ENCODE measurements around the gene TMEM14C. TPM values are rescaled to one million over a fixed set of nuclear protein-coding genes. Genes with fewer than 3 reads are reported as not detected.

Gene TMEM14C
- polyA plus RNA-seq, 2 of the 4 experiments (the other 2 are of a cell fraction): 152 to 230 TPM

- WGBS (ENCODE audit: missing lambda C conversion rate): 3% methylated on average over 25 of the region's 52 CpGs
- Histone ChIP-seq H3K9me3 (no peaks in the 10 kb centered on the region), H3K4me3 (peak within 1 kb of the TSS; percentile 95), H3K4me1 (peaks cover 20% of the 10 kb centered on the region), H3K27ac (peak within 1 kb of the TSS; percentile 90 to 96), H3K4me2 (peak within 1 kb of the TSS; percentile 85)
- ChIA-PET CTCF (interaction anchor here (1.0 to 2.2 kb wide), 7 partner anchors 11 to 269 kb away, joined by 3 to 18 read pairs (median 4); no protein-coding TSS in a partner anchor), POLR2A (interaction anchor here (0.9 to 2.5 kb wide), 4 partner anchors 12 to 53 kb away, joined by 3 to 11 read pairs (median 5); partner anchors contain the start of genes C6orf52, PAK1IP1 and TMEM14C)
- peak; percentile 81 to 94 for DNase-seq (ENCODE audit: low read depth in 1 of 2, low spot score in 1 of 2)
- FAIRE-seq: no peak
- ATAC-seq: peak; percentile 95 to 98
- TF ChIP-seq GATA3 (IDR thresholded peaks at IDR 0.05; ENCODE audit: borderline replicate concordance): no peak
- TF ChIP-seq FOXS1 (CRISPR knock-in tag; IDR thresholded peaks at IDR 0.05): no peak
- TF ChIP-seq ATOH8 (CRISPR knock-in tag; IDR thresholded peaks at IDR 0.05; ENCODE audit: low read depth): no peak
- TF ChIP-seq MAZ (IDR thresholded peaks at IDR 0.05; ENCODE audit: borderline replicate concordance, low read depth, low read length): 0 out of 2 replicates have a peak, but pooled peaks have one; percentile 47
- no peak for TF ChIP-seq HDAC2 (IDR thresholded peaks at IDR 0.05)
- TF ChIP-seq ESRRA (IDR thresholded peaks at IDR 0.05; ENCODE audit: borderline replicate concordance, low read length): no peak
- no peak for TF ChIP-seq TP53 (CRISPR knock-in tag; IDR thresholded peaks at IDR 0.05)
- TF ChIP-seq, protein P1, sequence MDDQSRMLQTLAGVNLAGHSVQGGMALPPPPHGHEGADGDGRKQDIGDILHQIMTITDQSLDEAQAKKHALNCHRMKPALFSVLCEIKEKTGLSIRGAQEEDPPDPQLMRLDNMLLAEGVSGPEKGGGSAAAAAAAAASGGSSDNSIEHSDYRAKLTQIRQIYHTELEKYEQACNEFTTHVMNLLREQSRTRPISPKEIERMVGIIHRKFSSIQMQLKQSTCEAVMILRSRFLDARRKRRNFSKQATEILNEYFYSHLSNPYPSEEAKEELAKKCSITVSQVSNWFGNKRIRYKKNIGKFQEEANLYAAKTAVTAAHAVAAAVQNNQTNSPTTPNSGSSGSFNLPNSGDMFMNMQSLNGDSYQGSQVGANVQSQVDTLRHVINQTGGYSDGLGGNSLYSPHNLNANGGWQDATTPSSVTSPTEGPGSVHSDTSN (IDR thresholded peaks at IDR 0.05): no peak
- TF ChIP-seq, protein P2, sequence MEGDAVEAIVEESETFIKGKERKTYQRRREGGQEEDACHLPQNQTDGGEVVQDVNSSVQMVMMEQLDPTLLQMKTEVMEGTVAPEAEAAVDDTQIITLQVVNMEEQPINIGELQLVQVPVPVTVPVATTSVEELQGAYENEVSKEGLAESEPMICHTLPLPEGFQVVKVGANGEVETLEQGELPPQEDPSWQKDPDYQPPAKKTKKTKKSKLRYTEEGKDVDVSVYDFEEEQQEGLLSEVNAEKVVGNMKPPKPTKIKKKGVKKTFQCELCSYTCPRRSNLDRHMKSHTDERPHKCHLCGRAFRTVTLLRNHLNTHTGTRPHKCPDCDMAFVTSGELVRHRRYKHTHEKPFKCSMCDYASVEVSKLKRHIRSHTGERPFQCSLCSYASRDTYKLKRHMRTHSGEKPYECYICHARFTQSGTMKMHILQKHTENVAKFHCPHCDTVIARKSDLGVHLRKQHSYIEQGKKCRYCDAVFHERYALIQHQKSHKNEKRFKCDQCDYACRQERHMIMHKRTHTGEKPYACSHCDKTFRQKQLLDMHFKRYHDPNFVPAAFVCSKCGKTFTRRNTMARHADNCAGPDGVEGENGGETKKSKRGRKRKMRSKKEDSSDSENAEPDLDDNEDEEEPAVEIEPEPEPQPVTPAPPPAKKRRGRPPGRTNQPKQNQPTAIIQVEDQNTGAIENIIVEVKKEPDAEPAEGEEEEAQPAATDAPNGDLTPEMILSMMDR (IDR thresholded peaks at IDR 0.05): no peak
- no peak for TF ChIP-seq RARB (CRISPR knock-in tag; IDR thresholded peaks at IDR 0.05)
- no peak for TF ChIP-seq BHLHE40 (IDR thresholded peaks at IDR 0.05; ENCODE audit: low read depth, low read length)
- no peak for TF ChIP-seq RNF2 (IDR thresholded peaks at IDR 0.05; ENCODE audit: borderline replicate concordance, low read depth)
- TF ChIP-seq CEBPB (IDR thresholded peaks at IDR 0.05): no peak
- no peak for TF ChIP-seq KDM5A (IDR thresholded peaks at IDR 0.05)
- TF ChIP-seq EP300 (IDR thresholded peaks at IDR 0.05): no peak
- TF ChIP-seq REST (IDR thresholded peaks at IDR 0.05): no peak
- no peak for TF ChIP-seq EHMT2 (IDR thresholded peaks at IDR 0.05; ENCODE audit: low read depth)
- no peak for TF ChIP-seq HOXA7 (CRISPR knock-in tag; IDR thresholded peaks at IDR 0.05)
- TF ChIP-seq, protein P3, sequence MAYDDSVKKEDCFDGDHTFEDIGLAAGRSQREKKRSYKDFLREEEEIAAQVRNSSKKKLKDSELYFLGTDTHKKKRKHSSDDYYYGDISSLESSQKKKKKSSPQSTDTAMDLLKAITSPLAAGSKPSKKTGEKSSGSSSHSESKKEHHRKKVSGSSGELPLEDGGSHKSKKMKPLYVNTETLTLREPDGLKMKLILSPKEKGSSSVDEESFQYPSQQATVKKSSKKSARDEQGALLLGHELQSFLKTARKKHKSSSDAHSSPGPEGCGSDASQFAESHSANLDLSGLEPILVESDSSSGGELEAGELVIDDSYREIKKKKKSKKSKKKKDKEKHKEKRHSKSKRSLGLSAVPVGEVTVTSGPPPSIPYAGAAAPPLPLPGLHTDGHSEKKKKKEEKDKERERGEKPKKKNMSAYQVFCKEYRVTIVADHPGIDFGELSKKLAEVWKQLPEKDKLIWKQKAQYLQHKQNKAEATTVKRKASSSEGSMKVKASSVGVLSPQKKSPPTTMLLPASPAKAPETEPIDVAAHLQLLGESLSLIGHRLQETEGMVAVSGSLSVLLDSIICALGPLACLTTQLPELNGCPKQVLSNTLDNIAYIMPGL (CRISPR knock-in tag; IDR thresholded peaks at IDR 0.05; ENCODE audit: borderline replicate concordance): no peak
- TF ChIP-seq, protein P4, sequence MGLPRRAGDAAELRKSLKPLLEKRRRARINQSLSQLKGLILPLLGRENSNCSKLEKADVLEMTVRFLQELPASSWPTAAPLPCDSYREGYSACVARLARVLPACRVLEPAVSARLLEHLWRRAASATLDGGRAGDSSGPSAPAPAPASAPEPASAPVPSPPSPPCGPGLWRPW (IDR thresholded peaks at IDR 0.05): no peak
- no peak for TF ChIP-seq HEYL (CRISPR knock-in tag; IDR thresholded peaks at IDR 0.05)
- peak in 1 of 2 experiments; percentile 24; a peak in 1 of 5 replicates for TF ChIP-seq RAD21 (conservative IDR thresholded peaks at IDR 0.05 in 1 of 2, IDR thresholded peaks at IDR 0.05 in 1 of 2)
- no peak for TF ChIP-seq ZFP36 (IDR thresholded peaks at IDR 0.05; ENCODE audit: borderline replicate concordance, partially characterized antibody)
- no peak for TF ChIP-seq HOXB13 (CRISPR knock-in tag; IDR thresholded peaks at IDR 0.05; ENCODE audit: low read depth)
- no peak for TF ChIP-seq CHD4 (IDR thresholded peaks at IDR 0.05; ENCODE audit: borderline replicate concordance)
- TF ChIP-seq RFX5 (IDR thresholded peaks at IDR 0.05): no peak
- TF ChIP-seq CBX8 (IDR thresholded peaks at IDR 0.05): no peak
- TF ChIP-seq, protein P5, sequence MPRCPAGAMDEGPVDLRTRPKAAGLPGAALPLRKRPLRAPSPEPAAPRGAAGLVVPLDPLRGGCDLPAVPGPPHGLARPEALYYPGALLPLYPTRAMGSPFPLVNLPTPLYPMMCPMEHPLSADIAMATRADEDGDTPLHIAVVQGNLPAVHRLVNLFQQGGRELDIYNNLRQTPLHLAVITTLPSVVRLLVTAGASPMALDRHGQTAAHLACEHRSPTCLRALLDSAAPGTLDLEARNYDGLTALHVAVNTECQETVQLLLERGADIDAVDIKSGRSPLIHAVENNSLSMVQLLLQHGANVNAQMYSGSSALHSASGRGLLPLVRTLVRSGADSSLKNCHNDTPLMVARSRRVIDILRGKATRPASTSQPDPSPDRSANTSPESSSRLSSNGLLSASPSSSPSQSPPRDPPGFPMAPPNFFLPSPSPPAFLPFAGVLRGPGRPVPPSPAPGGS (IDR thresholded peaks at IDR 0.05): 0 out of 3 replicates have a peak, but pooled peaks have one; percentile 37
- TF ChIP-seq ZNF302 (CRISPR knock-in tag; IDR thresholded peaks at IDR 0.05): no peak
Measured at GRCh38 chr6:10747251-10747972, 24.5 kb downstream of the TMEM14C start, which contains the start of gene TMEM14B. Gene TMEM14B (plus strand): TSS chr6:10747805. CDS start chr6:10749246, 1,441 bp downstream.

Data from A549 (cell line).